CD14-positive monocyte (primary cell): ENCODE data around the gene TSPAN13. TPM values are rescaled to one million over a fixed set of nuclear protein-coding genes. Genes with fewer than 3 reads are reported as not detected.

Experiments used
- DNase-seq, 3 donors: peaks; one replicate each; pipeline ENCODE4 v3.0.0-alpha.2; 2011 to 2022
- H2AFZ ChIP-seq: 2 replicates; pipeline ENCODE4 v1.6.0; 2012; ENCODE audit warnings: mild to moderate bottlenecking, low read depth, low read length, inconsistent platforms; ENCODE audit not compliant: insufficient read depth, poor library complexity, severe bottlenecking
- H3K27ac ChIP-seq, 2 donors: 1 replicate in 1 of 2; 2 replicates in 1 of 2; pipeline ENCODE4 v1.5.1; 2012 to 2013; ENCODE audit warnings: low read length in 2 of 2, control low read depth in 1 of 2, inconsistent platforms in 1 of 2, low read depth in 1 of 2, mild to moderate bottlenecking in 1 of 2
- H3K27me3 ChIP-seq, 2 donors: one replicate each; pipeline versions ENCODE4 v1.6.0 to v1.6.1; 2011 to 2013; ENCODE audit warnings: low read length in 2 of 2; ENCODE audit not compliant: control insufficient read depth in 2 of 2, insufficient read depth in 2 of 2
- H3K36me3 ChIP-seq, 2 donors: replicated peaks in 1 of 2; 1 replicate in 1 of 2; 2 replicates in 1 of 2; pipeline versions ENCODE4 v1.5.1 to v1.6.1; 2012 to 2013; ENCODE audit warnings: low read length in 2 of 2, control low read depth in 1 of 2, inconsistent platforms in 1 of 2, mild to moderate bottlenecking in 1 of 2; ENCODE audit not compliant: insufficient read depth in 2 of 2, control insufficient read depth in 1 of 2
- H3K4me1 ChIP-seq, 2 donors: 1 replicate in 1 of 2; 2 replicates in 1 of 2; pipeline versions ENCODE4 v1.5.1 to v1.6.1; 2012 to 2013; ENCODE audit warnings: low read length in 2 of 2, control low read depth in 1 of 2, inconsistent platforms in 1 of 2, mild to moderate bottlenecking in 1 of 2, moderate library complexity in 1 of 2; ENCODE audit not compliant: insufficient read depth in 2 of 2, control insufficient read depth in 1 of 2
- H3K4me2 ChIP-seq: replicated peaks from 2 replicates; pipeline ENCODE3; 2012; ENCODE audit warnings: low read length, moderate library complexity, mild to moderate bottlenecking; ENCODE audit not compliant: poor library complexity, severe bottlenecking; ENCODE audit errors: extremely low read depth
- H3K4me3 ChIP-seq, 3 experiments: fragments of 200-600 bp in 1 of 3; sonication (generic) in 1 of 3; replicated peaks in 1 of 3; 1 replicate in 2 of 3; 2 replicates in 1 of 3; pipeline ENCODE4 v1.5.1; 2011 to 2013; ENCODE audit warnings: low read length in 3 of 3, mild to moderate bottlenecking in 3 of 3, control low read depth in 2 of 3, low read depth in 2 of 3, inconsistent platforms in 1 of 3, moderate library complexity in 1 of 3
- H3K79me2 ChIP-seq: 2 replicates; pipeline ENCODE4 v1.6.0; 2012; ENCODE audit warnings: mild to moderate bottlenecking, control low read depth, inconsistent platforms, low read length, moderate library complexity; ENCODE audit not compliant: insufficient read depth
- H3K9ac ChIP-seq: 2 replicates; pipeline ENCODE4 v1.6.0; 2017; ENCODE audit warnings: low read length, mild to moderate bottlenecking; ENCODE audit not compliant: insufficient read depth, poor library complexity, severe bottlenecking
- H3K9me3 ChIP-seq, 2 donors: replicated peaks in 1 of 2; 1 replicate in 1 of 2; 2 replicates in 1 of 2; pipeline versions ENCODE4 v1.5.1 to v1.6.1; 2012 to 2013; ENCODE audit warnings: low read length in 2 of 2, control low read depth in 1 of 2; ENCODE audit not compliant: control insufficient read depth in 1 of 2, insufficient read depth in 1 of 2
- H4K20me1 ChIP-seq: 2 replicates; pipeline ENCODE4 v1.6.0; 2012; ENCODE audit warnings: mild to moderate bottlenecking, low read length, control low read depth, moderate library complexity; ENCODE audit not compliant: insufficient read depth
- H3K27ac Mint-ChIP-seq, 7 donors: one replicate each; pipeline ENCODE4 v1.8.0; 2020; ENCODE audit warnings: mild to moderate bottlenecking in 7 of 7, mixed read lengths in 7 of 7, moderate library complexity in 6 of 7, inconsistent platforms in 2 of 7
- H3K27me3 Mint-ChIP-seq, 3 donors: one replicate each; pipeline ENCODE4 v1.8.0; 2021 to 2022; ENCODE audit warnings: low read depth in 3 of 3, mild to moderate bottlenecking in 3 of 3, mixed read lengths in 3 of 3, moderate library complexity in 3 of 3, inconsistent platforms in 1 of 3
- H3K36me3 Mint-ChIP-seq, 2 donors: one replicate each; pipeline ENCODE4 v1.8.0; 2020; ENCODE audit warnings: mixed read lengths in 2 of 2, inconsistent platforms in 1 of 2, mild to moderate bottlenecking in 1 of 2
- H3K4me1 Mint-ChIP-seq: one replicate; pipeline ENCODE4 v1.8.0; 2020; ENCODE audit warnings: mild to moderate bottlenecking, mixed read lengths
- H3K4me3 Mint-ChIP-seq, 2 donors: one replicate each; pipeline ENCODE4 v1.8.0; 2020; ENCODE audit warnings: mild to moderate bottlenecking in 2 of 2, mixed read lengths in 2 of 2, moderate library complexity in 1 of 2
- H3K9me3 Mint-ChIP-seq, 7 donors: one replicate each; pipeline ENCODE4 v1.8.0; 2020 to 2022; ENCODE audit warnings: mixed read lengths in 7 of 7, mild to moderate bottlenecking in 6 of 7, moderate library complexity in 6 of 7, inconsistent platforms in 2 of 7
- WGBS: methylation state at CpG from one replicate; pipeline ENCODE4 v1.1.5; 2013; ENCODE audit warnings: missing lambda C conversion rate; ENCODE audit not compliant: insufficient coverage; 5-methylcytosine and 5-hydroxymethylcytosine counted together
- intact Hi-C, 2 donors: fragments of 100-400 bp; cut with micrococcal nuclease; formaldehyde crosslinking; loops; one replicate each; pipeline versions ENCODE4 v1.15.0 to v1.15.1; 2023
- polyA plus RNA-seq, 3 donors: library from polyadenylated mRNA; depleted of rRNA in 1 of 3; unstranded in 2 of 3; stranded (reverse) in 1 of 3; fragments of 300-500 nt in 2 of 3; fragments of >200 nt in 1 of 3; fragmentation: Illumina TruSeq in 2 of 3; gene quantifications; 1 replicate in 2 of 3; 2 replicates in 1 of 3; pipeline ENCODE4 v1.2.3, GENCODE V29; 2012 to 2021
- TF ChIP-seq, protein P1 (sequence below): fragments of 200-600 bp; IDR thresholded peaks from one replicate; pipeline ENCODE4 v1.8.0; 2022; ENCODE audit warnings: antibody characterized with exemption, mild to moderate bottlenecking

Gene TSPAN13
- polyA plus RNA-seq, 3 donors = 0.09 to 0.17 (median 0.16) TPM

GRCh38 chr7:16735020-16735419 lies 18.5 kb upstream of the TSPAN13 start:
- WGBS = 80% methylated on average over 1 of the region's 4 CpGs
- H3K27ac Mint-ChIP-seq = no peak overlapping the region
- H3K4me2 ChIP-seq = no peak overlapping the region

GRCh38 chr7:16738011-16738688 lies 15.4 kb upstream of the TSPAN13 start:
- 90% methylated on average over 3 of the region's 5 CpGs for WGBS
- Histone ChIP-seq H3K9me3 (no peaks in the 10 kb centered on the region), H3K9ac (no peak overlapping the region), H3K4me2 (no peak overlapping the region), H3K4me1 (no peaks in the 10 kb centered on the region), H3K27ac (no peak overlapping the region), H3K4me3 (no peak overlapping the region), H3K27me3 (no peaks in the 10 kb centered on the region), H4K20me1 (no peaks in the 10 kb centered on the region), H2AFZ (no peak overlapping the region), H3K36me3 (no peaks in the 10 kb centered on the region), H3K79me2 (no peaks in the 10 kb centered on the region)
- Mint-ChIP-seq H3K27me3 (peaks cover 0 to 5% (median 0%) of the 10 kb centered on the region in 3 donors), H3K36me3 (no peaks in the 10 kb centered on the region), H3K4me1 (peaks cover 6% of the 10 kb centered on the region), H3K4me3 (no peak overlapping the region), H3K9me3 (peaks cover 0 to 2% (median 0%) of the 10 kb centered on the region in 7 donors), H3K27ac (no peak overlapping the region)
- intact Hi-C loops = no loop called here
- DNase-seq = no peak
- TF ChIP-seq, protein P1, sequence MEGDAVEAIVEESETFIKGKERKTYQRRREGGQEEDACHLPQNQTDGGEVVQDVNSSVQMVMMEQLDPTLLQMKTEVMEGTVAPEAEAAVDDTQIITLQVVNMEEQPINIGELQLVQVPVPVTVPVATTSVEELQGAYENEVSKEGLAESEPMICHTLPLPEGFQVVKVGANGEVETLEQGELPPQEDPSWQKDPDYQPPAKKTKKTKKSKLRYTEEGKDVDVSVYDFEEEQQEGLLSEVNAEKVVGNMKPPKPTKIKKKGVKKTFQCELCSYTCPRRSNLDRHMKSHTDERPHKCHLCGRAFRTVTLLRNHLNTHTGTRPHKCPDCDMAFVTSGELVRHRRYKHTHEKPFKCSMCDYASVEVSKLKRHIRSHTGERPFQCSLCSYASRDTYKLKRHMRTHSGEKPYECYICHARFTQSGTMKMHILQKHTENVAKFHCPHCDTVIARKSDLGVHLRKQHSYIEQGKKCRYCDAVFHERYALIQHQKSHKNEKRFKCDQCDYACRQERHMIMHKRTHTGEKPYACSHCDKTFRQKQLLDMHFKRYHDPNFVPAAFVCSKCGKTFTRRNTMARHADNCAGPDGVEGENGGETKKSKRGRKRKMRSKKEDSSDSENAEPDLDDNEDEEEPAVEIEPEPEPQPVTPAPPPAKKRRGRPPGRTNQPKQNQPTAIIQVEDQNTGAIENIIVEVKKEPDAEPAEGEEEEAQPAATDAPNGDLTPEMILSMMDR = no peak

More at GRCh38 chr7:16735020-16735419, 18.5 kb upstream of the TSPAN13 start:
- Histone ChIP-seq H2AFZ (no peak overlapping the region), H3K9ac (no peak overlapping the region), H3K4me1 (no peaks in the 10 kb centered on the region), H3K9me3 (no peaks in the 10 kb centered on the region), H3K27me3 (no peaks in the 10 kb centered on the region), H3K27ac (no peak overlapping the region), H4K20me1 (no peaks in the 10 kb centered on the region), H3K79me2 (no peaks in the 10 kb centered on the region), H3K36me3 (no peaks in the 10 kb centered on the region), H3K4me3 (no peak overlapping the region)
- no peak for DNase-seq
- intact Hi-C loops = no loop called here
- H3K36me3 Mint-ChIP-seq = no peaks in the 10 kb centered on the region
- H3K27me3 Mint-ChIP-seq = peaks cover 0 to 6% (median 0%) of the 10 kb centered on the region in 3 donors
- TF ChIP-seq, protein P1 = no peak
- H3K9me3 Mint-ChIP-seq = peaks cover 0 to 6% (median 2%) of the 10 kb centered on the region in 7 donors
- no peak overlapping the region for H3K4me3 Mint-ChIP-seq
- peaks cover 6% of the 10 kb centered on the region for H3K4me1 Mint-ChIP-seq
